ENCODE data around the gene ARHGAP45. TPM values are rescaled to one million over a fixed set of nuclear protein-coding genes. Genes with fewer than 3 reads are reported as not detected.

The ARHGAP45 gene
- total RNA-seq, 2 experiments from 2014 or later, result 861 to 878 TPM

DNA sequence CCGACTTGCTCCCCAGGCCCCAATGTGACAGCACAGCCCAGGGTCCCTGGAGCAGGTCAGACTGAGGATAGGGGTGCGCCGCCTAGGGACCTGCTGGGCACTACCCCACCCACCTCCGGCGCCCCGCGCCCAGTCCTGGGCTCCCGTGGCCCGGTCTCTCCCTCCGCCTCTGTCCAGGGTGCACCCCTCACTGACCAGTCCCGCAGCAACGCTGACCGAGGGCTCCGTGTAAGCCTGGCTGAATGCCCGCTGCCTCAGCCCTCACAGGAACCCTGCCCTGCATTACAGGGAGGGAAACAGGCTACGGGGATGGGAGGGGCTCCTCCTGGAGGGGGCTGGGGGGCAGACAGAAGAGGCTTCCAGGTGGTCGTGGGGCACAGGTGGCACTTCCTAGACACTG, 68.5 kb downstream of the ARHGAP45 start:
- no peak overlapping the region for H3K27ac ChIP-seq (ENCODE audit: low read depth in 1 of 2, low read length in 2 of 2)
- Mint-ChIP-seq H3K27ac (peak overlapping the region; percentile 61), H3K9me3 (no peaks in the 10 kb centered on the region), H3K4me1 (ENCODE audit: low read depth) (peaks cover 29% of the 10 kb centered on the region), H3K36me3 (ENCODE audit: low read depth) (peaks cover 17% of the 10 kb centered on the region), H3K27me3 (no peaks in the 10 kb centered on the region), H3K4me3 (no peak overlapping the region)
- no peak for ATAC-seq (ENCODE audit: poor library complexity)
- ChIA-PET CTCF (interaction anchor here (3.6 kb wide), 1 partner anchor 22 kb away, joined by 8 read pairs; no protein-coding TSS in a partner anchor), POLR2A (no interaction called here)
- TF ChIP-seq CTCF (IDR thresholded peaks at IDR 0.05), result no peak
- H3K4me3 ChIP-seq (ENCODE audit: low read length), result no peak overlapping the region
- H3K36me3 ChIP-seq (ENCODE audit: insufficient read depth, low read length), result no peaks in the 10 kb centered on the region
- H3K4me1 ChIP-seq (ENCODE audit: insufficient read depth, low read length), result peaks cover 59% of the 10 kb centered on the region
- H3K27me3 ChIP-seq (ENCODE audit: control insufficient read depth in 1 of 2, insufficient read depth in 2 of 2, low read length in 2 of 2), result no peaks in the 10 kb centered on the region
- intact Hi-C loops (cut with DNase I, micrococcal nuclease), result no loop called here
- DNase-seq, result no peak
- H3K9me3 ChIP-seq (ENCODE audit: control insufficient read depth in 1 of 2, insufficient read depth in 1 of 2, low read length in 2 of 2), result peaks cover 0 to 15% of the 10 kb centered on the region in 2 experiments

DNA sequence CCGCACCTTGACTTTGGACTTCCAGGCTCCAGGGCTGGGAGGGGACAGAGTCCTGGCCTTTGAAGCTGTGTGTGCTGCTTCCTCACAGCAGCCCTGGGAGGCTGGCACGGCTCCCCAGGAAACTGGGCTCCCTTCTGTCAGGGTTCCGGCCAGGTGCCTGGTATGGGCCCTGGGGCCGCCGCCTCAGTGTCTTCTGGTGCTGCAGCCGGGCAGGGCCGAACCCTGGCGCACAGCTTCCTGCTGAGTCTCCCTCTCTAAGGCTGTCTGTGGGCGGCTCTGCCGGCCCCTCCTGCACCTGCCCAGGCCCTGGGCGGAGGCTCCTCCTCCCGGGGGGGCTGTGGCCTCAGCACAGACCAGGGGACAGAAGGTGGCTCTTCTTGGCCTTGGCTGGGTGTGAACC, 69.2 kb downstream of the ARHGAP45 start:
- CTCF ChIA-PET, result interaction anchor here (3.6 kb wide), 1 partner anchor 23 kb away, joined by 8 read pairs; no protein-coding TSS in a partner anchor
- peaks cover 11% of the 10 kb centered on the region for H3K36me3 Mint-ChIP-seq (ENCODE audit: low read depth)
- peaks cover 24% of the 10 kb centered on the region for H3K4me1 Mint-ChIP-seq (ENCODE audit: low read depth)
- H3K4me3 Mint-ChIP-seq, result no peak overlapping the region
- no peaks in the 10 kb centered on the region for H3K36me3 ChIP-seq (ENCODE audit: insufficient read depth, low read length)
- H3K4me1 ChIP-seq (ENCODE audit: insufficient read depth, low read length), result peaks cover 52% of the 10 kb centered on the region
- ATAC-seq (ENCODE audit: poor library complexity) (no peak), DNase-seq (no peak)
- no peaks in the 10 kb centered on the region for H3K9me3 Mint-ChIP-seq
- H3K27ac ChIP-seq (ENCODE audit: low read depth in 1 of 2, low read length in 2 of 2), result peak overlapping the region in 1 of 2 donors; percentile 36
- H3K4me3 ChIP-seq (ENCODE audit: low read length), result no peak overlapping the region
- POLR2A ChIA-PET, result no interaction called here
- H3K27me3 ChIP-seq (ENCODE audit: control insufficient read depth in 1 of 2, insufficient read depth in 2 of 2, low read length in 2 of 2), result no peaks in the 10 kb centered on the region
- H3K27me3 Mint-ChIP-seq, result no peaks in the 10 kb centered on the region
- H3K27ac Mint-ChIP-seq, result peak overlapping the region; percentile 75
- TF ChIP-seq CTCF (IDR thresholded peaks at IDR 0.05), result no peak
- H3K9me3 ChIP-seq (ENCODE audit: control insufficient read depth in 1 of 2, insufficient read depth in 1 of 2, low read length in 2 of 2), result peaks cover 0 to 15% of the 10 kb centered on the region in 2 experiments
- intact Hi-C loops (cut with DNase I, micrococcal nuclease), result no loop called here

Other genes starting within 250 kb of the ARHGAP45 start
- not detected for gene PLPPR3, start 245.2 kb upstream of the ARHGAP45 start, total RNA-seq
- under 1 TPM; 0.47 to 0.49 TPM for gene AZU1, start 239.3 kb upstream of the ARHGAP45 start, total RNA-seq
- gene PRTN3, start 226.2 kb upstream of the ARHGAP45 start, total RNA-seq, result not detected
- gene ELANE, start 214.9 kb upstream of the ARHGAP45 start, total RNA-seq, result not detected
- gene CFD, start 207.5 kb upstream of the ARHGAP45 start, total RNA-seq, result 1 to 10 TPM; 2.3 to 2.9 TPM
- gene MED16, start 174.0 kb upstream of the ARHGAP45 start, total RNA-seq, result 10 to 100 TPM; 25.8 to 30.1 TPM
- not detected for gene RNU6-9, start 173.7 kb upstream of the ARHGAP45 start, total RNA-seq
- gene R3HDM4, start 153.9 kb upstream of the ARHGAP45 start, total RNA-seq, result 100 to 1,000 TPM; 309 to 313 TPM
- gene KISS1R, start 149.8 kb upstream of the ARHGAP45 start, total RNA-seq, result 1 to 10 TPM; 1.5 to 1.6 TPM
- gene ARID3A, start 141.1 kb upstream of the ARHGAP45 start, total RNA-seq, result 1 to 10 TPM; 3.7 to 4.1 TPM
- gene WDR18, start 82.8 kb upstream of the ARHGAP45 start, total RNA-seq, result 10 to 100 TPM; 16.8 to 17.1 TPM
- gene GRIN3B, start 66.7 kb upstream of the ARHGAP45 start, total RNA-seq, result under 1 TPM; 0.17 to 0.22 TPM
- 100 to 1,000 TPM; 388 to 390 TPM for gene TMEM259, start 46.0 kb upstream of the ARHGAP45 start, total RNA-seq
- gene RNU6-2, start 45.6 kb upstream of the ARHGAP45 start, total RNA-seq, result not detected
- 100 to 1,000 TPM; 307 to 318 TPM for gene CNN2, start 40.6 kb upstream of the ARHGAP45 start, total RNA-seq
- gene ABCA7, start 27.1 kb upstream of the ARHGAP45 start, total RNA-seq, result 100 to 1,000 TPM; 114 to 118 TPM
- 10 to 100 TPM; 45.8 to 49.0 TPM for gene POLR2E, start 28.2 kb downstream of the ARHGAP45 start, total RNA-seq
- gene GPX4, start 36.8 kb downstream of the ARHGAP45 start, total RNA-seq, result 100 to 1,000 TPM; 174 to 175 TPM
- 100 to 1,000 TPM; 126 to 137 TPM for gene SBNO2, start 107.1 kb downstream of the ARHGAP45 start, total RNA-seq
- 10 to 100 TPM; 49.7 to 53.0 TPM for gene STK11, start 138.6 kb downstream of the ARHGAP45 start, total RNA-seq
- under 1 TPM in 1 of 2 experiments, not detected in 1; 0.22 TPM for gene CBARP, start 170.8 kb downstream of the ARHGAP45 start, total RNA-seq
- 10 to 100 TPM; 77.6 to 92.6 TPM for gene ATP5F1D, start 174.6 kb downstream of the ARHGAP45 start, total RNA-seq
- gene MIDN, start 181.4 kb downstream of the ARHGAP45 start, total RNA-seq, result 100 to 1,000 TPM; 214 to 228 TPM
- 100 to 1,000 TPM; 614 to 628 TPM for gene CIRBP, start 202.2 kb downstream of the ARHGAP45 start, total RNA-seq
- gene FAM174C, start 208.4 kb downstream of the ARHGAP45 start, total RNA-seq, result 10 to 100 TPM; 32.0 to 38.3 TPM
- gene EFNA2, start 218.7 kb downstream of the ARHGAP45 start, total RNA-seq, result not detected

Data from CD4-positive, alpha-beta T cell (primary cell).